PC-3 (cell line): ENCODE results near the gene SWT1. TPM values are rescaled to one million over a fixed set of nuclear protein-coding genes. Genes with fewer than 3 reads are reported as not detected.

Experiments used
- ATAC-seq: fragments of 200-7000 bp; cut with Tn5 transposase; 2 replicates; pipeline ENCODE4 v1.9.1; 2020; ENCODE audit warnings: mild to moderate bottlenecking, moderate library complexity
- BruUV-seq: library from RNA; stranded (reverse); fragments of 400-500 nt; replicated peaks from 2 replicates; lab custom pipeline; 2021; lab: Mats Ljungman, UMichigan
- CTCF ChIA-PET: fragments of 300-600 bp; sonication (Branson Sonifier 250); formaldehyde crosslinking; loops from one replicate; lab custom pipeline; 2022; ENCODE audit warnings: antibody characterized with exemption; lab: Charles Lee
- POLR2A ChIA-PET: fragments of 300-600 bp; sonication (Branson Sonifier 250); formaldehyde crosslinking; loops from one replicate; lab custom pipeline; 2022; ENCODE audit warnings: antibody characterized with exemption; ENCODE audit not compliant: unreplicated experiment; lab: Charles Lee
- DNase-seq: peaks from one replicate; pipeline ENCODE4 v3.0.0-alpha.2; 2015
- H2AFZ ChIP-seq: fragments of 300-600 bp; sonication (generic); 2 replicates; pipeline ENCODE4 v1.6.0; 2016; ENCODE audit warnings: antibody characterized with exemption, low read length
- H3F3A ChIP-seq: fragments of 300-600 bp; sonication (generic); one replicate; pipeline ENCODE4 v1.6.0; 2017; ENCODE audit warnings: antibody characterized with exemption, low read length, control low read depth, mild to moderate bottlenecking; ENCODE audit not compliant: unreplicated experiment
- H3K27ac ChIP-seq: fragments of 300-600 bp; sonication (generic); 2 replicates; pipeline ENCODE4 v1.5.1; 2016; ENCODE audit warnings: mild to moderate bottlenecking, low read length
- H3K27me3 ChIP-seq: fragments of 300-600 bp; sonication (generic); 2 replicates; pipeline ENCODE4 v1.6.1; 2016; ENCODE audit warnings: low read length, mixed read lengths
- H3K36me3 ChIP-seq: fragments of 300-600 bp; sonication (generic); 2 replicates; pipeline ENCODE4 v1.6.1; 2016; ENCODE audit warnings: low read depth, mixed run types, low read length, mixed read lengths
- H3K4me1 ChIP-seq: fragments of 300-600 bp; sonication (generic); 2 replicates; pipeline ENCODE4 v1.5.1; 2016; ENCODE audit warnings: low read length; ENCODE audit not compliant: insufficient read depth
- H3K4me2 ChIP-seq: fragments of 300-600 bp; sonication (generic); 2 replicates; pipeline ENCODE4 v1.6.0; 2016; ENCODE audit warnings: low read length
- H3K4me3 ChIP-seq: fragments of 300-600 bp; sonication (generic); 2 replicates; pipeline ENCODE4 v1.5.1; 2016; ENCODE audit warnings: mild to moderate bottlenecking, low read length, mixed read lengths
- H3K79me2 ChIP-seq: fragments of 300-600 bp; sonication (generic); 2 replicates; pipeline ENCODE4 v1.6.1; 2017; ENCODE audit warnings: low read length, mixed read lengths
- H3K9ac ChIP-seq: fragments of 300-600 bp; sonication (generic); 2 replicates; pipeline ENCODE4 v1.6.0; 2016; ENCODE audit warnings: mild to moderate bottlenecking, low read length
- H3K9me2 ChIP-seq: fragments of 300-600 bp; sonication (generic); replicated peaks from 2 replicates; pipeline ENCODE4 v1.6.1; 2016; ENCODE audit warnings: mixed run types, low read length, mixed read lengths
- H3K9me3 ChIP-seq: fragments of 300-600 bp; sonication (generic); 2 replicates; pipeline ENCODE4 v1.6.1; 2016; ENCODE audit warnings: low read length, mixed read lengths
- H4K20me1 ChIP-seq: fragments of 300-600 bp; sonication (generic); 2 replicates; pipeline ENCODE4 v1.6.1; 2016; ENCODE audit warnings: low read length, mixed read lengths
- EZH2 ChIP-seq: fragments of 300-600 bp; sonication (generic); IDR thresholded peaks from one replicate; pipeline ENCODE4 v1.6.1; 2017; ENCODE audit warnings: antibody characterized with exemption, mild to moderate bottlenecking, low read length; ENCODE audit not compliant: unreplicated experiment
- EZH2phosphoT487 ChIP-seq: fragments of 300-600 bp; sonication (generic); IDR thresholded peaks from 2 replicates; pipeline ENCODE4 v1.6.1; 2018; ENCODE audit warnings: mild to moderate bottlenecking, antibody characterized with exemption, low read length, borderline replicate concordance
- intact Hi-C: fragments of 100-400 bp; cut with micrococcal nuclease; formaldehyde crosslinking; loops from 2 replicates; pipeline ENCODE4 v1.9.0; 2023
- total RNA-seq: library from RNA; depleted of rRNA; stranded (reverse); fragments of >200 nt; gene quantifications from 2 replicates; pipeline ENCODE4 v1.2.3, GENCODE V29; 2014
- TF ChIP-seq, protein P1 (sequence below): fragments of 300-600 bp; sonication (generic); conservative IDR thresholded peaks from 2 replicates; pipeline ENCODE4 v1.5.1; 2017; ENCODE audit warnings: antibody characterized with exemption, low read depth, mild to moderate bottlenecking, low read length

The SWT1 gene
- total RNA-seq, 1 experiment from 2014 or later = 0.69 TPM

DNA sequence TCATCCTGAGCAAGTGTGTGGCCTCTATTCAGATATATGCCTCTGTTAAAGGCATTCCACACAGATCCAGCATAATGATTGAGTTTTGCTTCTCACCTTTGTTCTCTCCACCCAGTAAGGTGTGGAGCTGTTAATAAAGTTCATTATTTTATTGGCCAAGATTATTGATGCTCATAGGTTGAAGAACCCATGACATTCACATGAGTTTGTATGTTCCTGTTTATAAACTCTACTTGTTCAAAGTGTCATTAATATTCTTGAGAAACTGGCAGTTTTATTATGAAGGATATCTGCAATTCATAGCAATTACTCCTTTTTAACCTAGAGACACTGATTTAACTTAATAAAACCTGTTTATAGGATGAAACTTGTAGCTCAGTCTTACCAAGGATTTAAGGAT, 138.1 kb downstream of the SWT1 start:
- H3K9me3 ChIP-seq = no peaks in the 10 kb centered on the region
- H3K36me3 ChIP-seq = peaks cover 42% of the 10 kb centered on the region
- H2AFZ ChIP-seq = no peak overlapping the region
- H3K9me2 ChIP-seq = no peaks in the 10 kb centered on the region
- H3F3A ChIP-seq = no peaks in the 10 kb centered on the region
- intact Hi-C loops = no loop called here
- no peaks in the 10 kb centered on the region for H3K27me3 ChIP-seq
- TF ChIP-seq EZH2 = no peak
- TF ChIP-seq, protein P1, sequence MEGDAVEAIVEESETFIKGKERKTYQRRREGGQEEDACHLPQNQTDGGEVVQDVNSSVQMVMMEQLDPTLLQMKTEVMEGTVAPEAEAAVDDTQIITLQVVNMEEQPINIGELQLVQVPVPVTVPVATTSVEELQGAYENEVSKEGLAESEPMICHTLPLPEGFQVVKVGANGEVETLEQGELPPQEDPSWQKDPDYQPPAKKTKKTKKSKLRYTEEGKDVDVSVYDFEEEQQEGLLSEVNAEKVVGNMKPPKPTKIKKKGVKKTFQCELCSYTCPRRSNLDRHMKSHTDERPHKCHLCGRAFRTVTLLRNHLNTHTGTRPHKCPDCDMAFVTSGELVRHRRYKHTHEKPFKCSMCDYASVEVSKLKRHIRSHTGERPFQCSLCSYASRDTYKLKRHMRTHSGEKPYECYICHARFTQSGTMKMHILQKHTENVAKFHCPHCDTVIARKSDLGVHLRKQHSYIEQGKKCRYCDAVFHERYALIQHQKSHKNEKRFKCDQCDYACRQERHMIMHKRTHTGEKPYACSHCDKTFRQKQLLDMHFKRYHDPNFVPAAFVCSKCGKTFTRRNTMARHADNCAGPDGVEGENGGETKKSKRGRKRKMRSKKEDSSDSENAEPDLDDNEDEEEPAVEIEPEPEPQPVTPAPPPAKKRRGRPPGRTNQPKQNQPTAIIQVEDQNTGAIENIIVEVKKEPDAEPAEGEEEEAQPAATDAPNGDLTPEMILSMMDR = no peak
- TF ChIP-seq EZH2phosphoT487 = no peak
- ChIA-PET POLR2A (interaction anchor here (0.6 kb wide), 1 partner anchor 35 kb away, joined by 5 read pairs; no protein-coding TSS in a partner anchor), CTCF (no interaction called here)
- H3K4me1 ChIP-seq = no peaks in the 10 kb centered on the region
- no peaks in the 10 kb centered on the region for H4K20me1 ChIP-seq
- no TSS peak for BruUV-seq
- no peak overlapping the region for H3K4me3 ChIP-seq
- ATAC-seq (no peak), DNase-seq (no peak)
- no peaks in the 10 kb centered on the region for H3K79me2 ChIP-seq
- no peak overlapping the region for H3K27ac ChIP-seq
- no peak overlapping the region for H3K9ac ChIP-seq
- H3K4me2 ChIP-seq = no peak overlapping the region

DNA sequence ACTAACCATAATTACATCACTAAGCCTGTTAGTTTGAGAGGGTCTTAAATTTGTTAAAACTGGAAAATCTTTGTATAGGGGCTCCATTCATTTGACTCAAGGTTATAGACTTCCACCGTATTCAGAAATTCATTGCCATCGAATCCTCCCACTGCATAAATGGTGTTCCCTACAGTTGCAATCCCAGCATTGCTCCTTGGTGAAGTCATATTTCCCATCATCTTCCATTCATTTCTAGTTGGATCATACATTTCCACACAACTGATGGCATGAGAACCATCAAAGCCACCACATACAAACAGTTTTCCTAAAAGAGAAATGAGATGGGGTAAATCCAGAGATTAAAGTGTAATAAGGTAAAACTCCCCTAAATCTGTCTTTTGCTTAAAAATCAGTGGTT, 141.0 kb downstream of the SWT1 start:
- H3K36me3 ChIP-seq = peaks cover 56% of the 10 kb centered on the region
- H3K4me3 ChIP-seq = no peak overlapping the region
- no peak overlapping the region for H3K9ac ChIP-seq
- no peaks in the 10 kb centered on the region for H4K20me1 ChIP-seq
- H3K9me2 ChIP-seq = no peaks in the 10 kb centered on the region
- intact Hi-C loops = no loop called here
- H3K79me2 ChIP-seq = no peaks in the 10 kb centered on the region
- no peaks in the 10 kb centered on the region for H3K27me3 ChIP-seq
- no peak overlapping the region for H3K27ac ChIP-seq
- ChIA-PET CTCF (no interaction called here), POLR2A (no interaction called here)
- no peaks in the 10 kb centered on the region for H3K9me3 ChIP-seq
- ATAC-seq (no peak), DNase-seq (no peak)
- no peak overlapping the region for H2AFZ ChIP-seq
- no TSS peak for BruUV-seq
- H3F3A ChIP-seq = no peaks in the 10 kb centered on the region
- H3K4me2 ChIP-seq = no peak overlapping the region
- H3K4me1 ChIP-seq = no peaks in the 10 kb centered on the region
- TF ChIP-seq EZH2phosphoT487 (no peak), EZH2 (no peak)
- TF ChIP-seq, protein P1 = no peak

DNA sequence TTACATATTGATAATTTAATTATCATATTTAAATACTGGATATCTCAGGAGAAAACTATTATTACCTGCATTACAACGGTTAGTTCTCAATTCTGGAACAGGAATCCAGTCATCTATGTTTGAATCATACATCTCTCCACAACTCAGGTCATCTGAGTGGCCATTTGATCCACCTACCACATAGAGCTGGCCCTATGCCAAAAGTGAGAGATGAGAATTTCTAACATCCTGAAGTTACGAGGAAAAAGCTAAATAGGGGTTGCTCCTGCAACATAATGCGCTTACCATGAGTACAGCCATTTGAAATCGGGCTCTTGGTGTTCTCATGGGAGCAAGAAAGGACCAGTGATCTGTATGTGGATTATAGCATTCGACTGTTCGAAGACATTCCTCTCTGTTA, 143.2 kb downstream of the SWT1 start:
- no peaks in the 10 kb centered on the region for H3K79me2 ChIP-seq
- TF ChIP-seq EZH2 (no peak), EZH2phosphoT487 (no peak)
- TF ChIP-seq, protein P1 = no peak
- H3K27ac ChIP-seq = no peak overlapping the region
- ChIA-PET CTCF (no interaction called here), POLR2A (no interaction called here)
- H3K9me3 ChIP-seq = no peaks in the 10 kb centered on the region
- BruUV-seq = no TSS peak
- H3K9me2 ChIP-seq = no peaks in the 10 kb centered on the region
- no peak overlapping the region for H2AFZ ChIP-seq
- no peak for ATAC-seq
- H3K4me2 ChIP-seq = no peak overlapping the region
- intact Hi-C loops = no loop called here
- H3K4me1 ChIP-seq = no peaks in the 10 kb centered on the region
- H3F3A ChIP-seq = no peaks in the 10 kb centered on the region
- no peaks in the 10 kb centered on the region for H3K27me3 ChIP-seq
- peak; percentile 6 for DNase-seq
- no peak overlapping the region for H3K9ac ChIP-seq
- H3K4me3 ChIP-seq = no peak overlapping the region
- H3K36me3 ChIP-seq = peaks cover 67% of the 10 kb centered on the region
- H4K20me1 ChIP-seq = no peaks in the 10 kb centered on the region
